NB4 (cell line): Measurements from ENCODE around the gene HDAC3.

Experiments used
- CTCF ChIP-seq: IDR thresholded peaks from one replicate; pipeline ENCODE4 v1.5.1; 2012; ENCODE audit warnings: low read depth, low read length
- MYC ChIP-seq: IDR thresholded peaks from 2 replicates; pipeline ENCODE4 v1.6.1; 2011; ENCODE audit warnings: low read depth, low read length
- POLR2A ChIP-seq: IDR thresholded peaks from 2 replicates; pipeline ENCODE4 v1.6.1; 2011; ENCODE audit warnings: mild to moderate bottlenecking; ENCODE audit not compliant: insufficient read length; ENCODE audit errors: extremely low read depth

- no peak for TF ChIP-seq POLR2A
- no peak for TF ChIP-seq CTCF
- no peak for TF ChIP-seq MYC
Observed at GRCh38 chr5:141668601-141669265, 32.1 kb upstream of the HDAC3 start.
